GM23338 (cell line): ENCODE results near the gene PUS1.

ENCODE experiments used
- CREB1 ChIP-seq: fragments of 250-450 bp; sonication (Bioruptor Pico); IDR thresholded peaks from 2 replicates; pipeline ENCODE4 v1.5.0; 2020; ENCODE audit warnings: low read depth, mild to moderate bottlenecking, moderate library complexity
- CTCF ChIP-seq, 2 experiments: fragments of 200-600 bp in 1 of 2; sonication (generic) in 1 of 2; conservative IDR thresholded peaks; 2 replicates each; pipeline versions ENCODE4 v1.5.1 to v1.6.1; 2016 to 2017; ENCODE audit warnings: antibody characterized with exemption in 2 of 2, low read depth in 2 of 2, mild to moderate bottlenecking in 2 of 2, moderate library complexity in 1 of 2
- EZH2 ChIP-seq: fragments of 200-600 bp; sonication (generic); IDR thresholded peaks from one replicate; pipeline ENCODE4 v1.8.0; 2017; ENCODE audit warnings: antibody characterized with exemption, mild to moderate bottlenecking, low read depth; ENCODE audit not compliant: unreplicated experiment
- EZH2phosphoT487 ChIP-seq: fragments of 200-600 bp; sonication (generic); IDR thresholded peaks from one replicate; pipeline ENCODE4 v1.8.1; 2018; ENCODE audit warnings: antibody characterized with exemption; ENCODE audit not compliant: unreplicated experiment
- JUNB ChIP-seq: IDR thresholded peaks from one replicate; pipeline ENCODE4 v1.6.1; 2016; ENCODE audit warnings: antibody characterized with exemption; ENCODE audit not compliant: unreplicated experiment
- NANOG ChIP-seq: IDR thresholded peaks from 2 replicates; pipeline ENCODE4 v1.6.1; 2016; ENCODE audit warnings: antibody characterized with exemption, borderline replicate concordance
- POLR2AphosphoS5 ChIP-seq: IDR thresholded peaks from 2 replicates; pipeline ENCODE4 v1.6.1; 2016; ENCODE audit warnings: antibody characterized with exemption, low read depth
- REST ChIP-seq: IDR thresholded peaks from one replicate; pipeline ENCODE4 v1.6.1; 2018; ENCODE audit warnings: antibody characterized with exemption; ENCODE audit not compliant: unreplicated experiment
- ZNF114 ChIP-seq: fragments of 250-450 bp; sonication (Bioruptor Pico); IDR thresholded peaks from 2 replicates; pipeline ENCODE4 v1.5.0; 2020; ENCODE audit warnings: mild to moderate bottlenecking, moderate library complexity
- ZNF331 ChIP-seq: fragments of 250-450 bp; sonication (Bioruptor Pico); IDR thresholded peaks from 2 replicates; pipeline ENCODE4 v1.5.0; 2020; ENCODE audit warnings: low read depth, mild to moderate bottlenecking, moderate library complexity

- no peak for TF ChIP-seq REST
- TF ChIP-seq EZH2: no peak
- no peak for TF ChIP-seq CTCF (conservative IDR thresholded peaks at IDR 0.05; ENCODE audit: low read depth in 2 of 2)
- no peak for TF ChIP-seq POLR2AphosphoS5
- TF ChIP-seq ZNF114 (CRISPR knock-in tag): no peak
- TF ChIP-seq EZH2phosphoT487: no peak
- no peak for TF ChIP-seq JUNB
- TF ChIP-seq CREB1 (CRISPR knock-in tag): no peak
- TF ChIP-seq ZNF331 (CRISPR knock-in tag): no peak
- TF ChIP-seq NANOG: no peak
These were observed 26.5 kb upstream of the PUS1 start for GRCh38 chr12:131902332-131903241.
